ENCODE measurements around the gene LRRC27.

DNA sequence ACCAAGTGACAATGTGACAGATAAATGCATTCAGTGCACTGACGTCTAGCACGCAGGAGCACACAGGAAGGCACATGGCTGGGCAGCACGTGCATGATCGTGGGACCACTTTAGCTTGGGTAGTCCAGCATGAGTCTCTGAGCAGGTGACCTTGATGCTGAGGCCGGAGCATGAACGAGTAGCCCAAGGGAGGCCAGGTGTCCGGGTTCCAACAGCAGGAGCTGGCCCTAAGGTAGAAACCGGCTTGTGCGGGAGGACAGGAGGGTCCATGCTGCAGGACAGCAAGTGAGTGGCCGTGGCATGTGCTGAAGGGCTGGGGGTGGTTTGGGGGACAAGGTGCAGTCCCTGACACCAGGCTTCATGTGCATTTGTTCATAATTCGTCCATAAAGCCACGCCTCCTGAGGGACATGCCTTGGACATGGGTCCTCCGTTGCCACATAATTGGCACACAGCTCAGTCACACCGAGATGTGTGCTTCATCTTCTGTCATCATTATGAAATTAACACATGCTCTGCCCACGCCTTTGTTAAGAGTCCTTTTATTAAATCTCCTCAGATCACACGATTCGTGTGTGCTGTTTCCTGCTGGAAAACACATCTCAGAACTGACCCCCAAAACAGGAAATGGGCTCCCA, 21.2 kb upstream of the LRRC27 start:
- TF ChIP-seq, protein P1, sequence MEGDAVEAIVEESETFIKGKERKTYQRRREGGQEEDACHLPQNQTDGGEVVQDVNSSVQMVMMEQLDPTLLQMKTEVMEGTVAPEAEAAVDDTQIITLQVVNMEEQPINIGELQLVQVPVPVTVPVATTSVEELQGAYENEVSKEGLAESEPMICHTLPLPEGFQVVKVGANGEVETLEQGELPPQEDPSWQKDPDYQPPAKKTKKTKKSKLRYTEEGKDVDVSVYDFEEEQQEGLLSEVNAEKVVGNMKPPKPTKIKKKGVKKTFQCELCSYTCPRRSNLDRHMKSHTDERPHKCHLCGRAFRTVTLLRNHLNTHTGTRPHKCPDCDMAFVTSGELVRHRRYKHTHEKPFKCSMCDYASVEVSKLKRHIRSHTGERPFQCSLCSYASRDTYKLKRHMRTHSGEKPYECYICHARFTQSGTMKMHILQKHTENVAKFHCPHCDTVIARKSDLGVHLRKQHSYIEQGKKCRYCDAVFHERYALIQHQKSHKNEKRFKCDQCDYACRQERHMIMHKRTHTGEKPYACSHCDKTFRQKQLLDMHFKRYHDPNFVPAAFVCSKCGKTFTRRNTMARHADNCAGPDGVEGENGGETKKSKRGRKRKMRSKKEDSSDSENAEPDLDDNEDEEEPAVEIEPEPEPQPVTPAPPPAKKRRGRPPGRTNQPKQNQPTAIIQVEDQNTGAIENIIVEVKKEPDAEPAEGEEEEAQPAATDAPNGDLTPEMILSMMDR (IDR thresholded peaks at IDR 0.05): no peak
- TF ChIP-seq POLR2A (IDR thresholded peaks at IDR 0.05): no peak
